HG03571 (cell line): Measurements from ENCODE around the gene AGPAT3.

Experiments used
- ATAC-seq: cut with Tn5 transposase; IDR thresholded peaks from one replicate; pipeline ENCODE4 v1.9.1; 2021; ENCODE audit not compliant: unreplicated experiment

AGPAT3 gene

GRCh38 chr21:43861706-43862105 is 3.3 kb upstream of the AGPAT3 start:
- ATAC-seq, result no peak

- no peak for ATAC-seq
These were observed 586 bp upstream of the AGPAT3 start for GRCh38 chr21:43864313-43864961.

- no peak for ATAC-seq
These were observed 677 bp downstream of the AGPAT3 start for GRCh38 chr21:43865540-43866259.

GRCh38 chr21:43866260-43866629 is 1.2 kb downstream of the AGPAT3 start:
- ATAC-seq, result no peak

- ATAC-seq, result no peak
These were observed 1.8 kb downstream of the AGPAT3 start for GRCh38 chr21:43866659-43867331.

GRCh38 chr21:43867332-43867703 is 2.3 kb downstream of the AGPAT3 start:
- no peak for ATAC-seq

GRCh38 chr21:43867948-43868347 is 2.9 kb downstream of the AGPAT3 start:
- no peak for ATAC-seq

- ATAC-seq, result no peak
These were observed 3.4 kb downstream of the AGPAT3 start for GRCh38 chr21:43868461-43868860.

- no peak for ATAC-seq
These were observed 4.7 kb downstream of the AGPAT3 start for GRCh38 chr21:43869486-43870325.

GRCh38 chr21:43871487-43871886 is 6.5 kb downstream of the AGPAT3 start:
- ATAC-seq, result no peak

- ATAC-seq, result no peak
These were observed 7.6 kb downstream of the AGPAT3 start for GRCh38 chr21:43872531-43873197.

GRCh38 chr21:43873673-43874072 is 8.7 kb downstream of the AGPAT3 start:
- no peak for ATAC-seq

- no peak for ATAC-seq
These were observed 9.2 kb downstream of the AGPAT3 start for GRCh38 chr21:43874085-43874805.

GRCh38 chr21:43876605-43877004 is 11.6 kb downstream of the AGPAT3 start:
- no peak for ATAC-seq

GRCh38 chr21:43877936-43878575 is 13.0 kb downstream of the AGPAT3 start:
- no peak for ATAC-seq

- no peak for ATAC-seq
These were observed 14.5 kb downstream of the AGPAT3 start for GRCh38 chr21:43879348-43880110.

GRCh38 chr21:43880111-43880985 is 15.3 kb downstream of the AGPAT3 start:
- no peak for ATAC-seq

GRCh38 chr21:43881283-43881682 is 16.3 kb downstream of the AGPAT3 start:
- ATAC-seq, result no peak
